K562 (cell line): ENCODE data around the gene POC1B. TPM values are rescaled to one million over a fixed set of nuclear protein-coding genes. Genes with fewer than 3 reads are reported as not detected.
A peak's percentile ranks its signal among the peaks of the same experiment; 100 is the strongest.

Experiments used
- ATAC-seq: fragments of 200-7000 bp; cut with Tn5 transposase; 3 replicates; pipeline ENCODE4 v1.9.1; 2020; ENCODE audit warnings: moderate library complexity
- BruUV-seq: library from RNA; stranded (reverse); fragments of 400-500 nt; replicated peaks from 2 replicates; lab custom pipeline; 2021; lab: Mats Ljungman, UMichigan
- CTCF ChIA-PET: fragments of 300-600 bp; formaldehyde crosslinking; extraction: SDS; loops from one replicate; lab custom pipeline; 2021; ENCODE audit warnings: low intra/inter-chr PET ratio; lab: Yijun Ruan, JAX
- POLR2A ChIA-PET: fragments of 300-600, 350-650 bp; sonication (Branson Sonifier 250); formaldehyde crosslinking; extraction: SDS; loops from one replicate; lab custom pipeline; 2021; ENCODE audit warnings: antibody characterized with exemption, inconsistent platforms; lab: Yijun Ruan, JAX
- DNase-seq, 4 experiments: peaks; one replicate each; pipeline versions ENCODE4 v3.0.0 to v3.0.0-alpha.2; 2011 to 2018; ENCODE audit warnings: low spot score in 3 of 4, mixed read lengths in 3 of 4; ENCODE audit errors: extremely low read depth in 1 of 4
- FAIRE-seq: peaks from 2 replicates; lab custom pipeline; 2011; peaks lifted over from hg19 to GRCh38; lab: Jason Lieb, UNC
- H2AFZ ChIP-seq: 2 replicates; pipeline ENCODE4 v1.6.0; 2011; ENCODE audit warnings: low read depth, low read length, control low read depth, inconsistent platforms
- H3K27ac ChIP-seq: fragments of 200-600 bp; 3 replicates; pipeline ENCODE4 v1.8.0; 2011; ENCODE audit warnings: low read depth, mild to moderate bottlenecking, control low read depth, inconsistent platforms, low read length, moderate library complexity, mixed read lengths; ENCODE audit errors: extremely low read depth
- H3K27me3 ChIP-seq, 2 experiments: fragments of 300-600 bp in 1 of 2; 2 replicates in 1 of 2; 3 replicates in 1 of 2; pipeline versions ENCODE4 v1.6.0 to v1.8.0; 2011; ENCODE audit warnings: inconsistent platforms in 2 of 2, low read length in 2 of 2, mild to moderate bottlenecking in 1 of 2, mixed read lengths in 1 of 2, moderate library complexity in 1 of 2; ENCODE audit not compliant: control insufficient read depth in 2 of 2, insufficient read depth in 2 of 2
- H3K36me3 ChIP-seq: fragments of 300-600 bp; 3 replicates; pipeline ENCODE4 v1.8.0; 2011; ENCODE audit warnings: mild to moderate bottlenecking, low read length, inconsistent platforms; ENCODE audit not compliant: control insufficient read depth, insufficient read depth
- H3K4me1 ChIP-seq, 2 experiments: fragments of 200-600 bp in 1 of 2; replicated peaks in 1 of 2; 2 replicates in 1 of 2; 3 replicates in 1 of 2; pipeline versions ENCODE4 v1.5.1 to v1.8.0; 2011; ENCODE audit warnings: inconsistent platforms in 2 of 2, low read length in 2 of 2, mild to moderate bottlenecking in 1 of 2, mixed read lengths in 1 of 2, moderate library complexity in 1 of 2; ENCODE audit not compliant: control insufficient read depth in 2 of 2, insufficient read depth in 2 of 2
- H3K4me2 ChIP-seq: 2 replicates; pipeline ENCODE4 v1.6.1; 2011; ENCODE audit warnings: low read length, control low read depth, inconsistent platforms, mixed read lengths; ENCODE audit not compliant: insufficient read depth
- H3K4me3 ChIP-seq: fragments of 200-600 bp; sonication (generic), shearing (Covaris generic); 2 replicates; pipeline ENCODE4 v1.5.1; 2016; ENCODE audit warnings: control low read depth, inconsistent platforms
- H3K79me2 ChIP-seq: fragments of 200-600 bp; 3 replicates; pipeline ENCODE4 v1.8.0; 2011; ENCODE audit warnings: low read length, inconsistent platforms; ENCODE audit not compliant: control insufficient read depth, insufficient read depth
- H3K9ac ChIP-seq, 2 experiments: 2 replicates each; pipeline versions ENCODE4 v1.6.0 to v1.6.1; 2011; ENCODE audit warnings: low read depth in 2 of 2, low read length in 2 of 2, control low read depth in 1 of 2, inconsistent platforms in 1 of 2, mild to moderate bottlenecking in 1 of 2, mixed read lengths in 1 of 2; ENCODE audit not compliant: insufficient read depth in 1 of 2
- H3K9me1 ChIP-seq: one replicate; pipeline ENCODE4 v1.6.0; 2011; ENCODE audit warnings: inconsistent platforms, mild to moderate bottlenecking, low read length, moderate library complexity; ENCODE audit not compliant: control insufficient read depth, insufficient read depth
- H3K9me3 ChIP-seq: replicated peaks from 2 replicates; pipeline ENCODE4 v1.5.1; 2011; ENCODE audit warnings: low read depth, low read length, inconsistent platforms; ENCODE audit not compliant: control insufficient read depth, insufficient read depth
- H4K20me1 ChIP-seq: replicated peaks from 2 replicates; pipeline ENCODE4 v1.6.1; 2011; ENCODE audit warnings: low read length, inconsistent platforms, mixed read lengths; ENCODE audit not compliant: control insufficient read depth, insufficient read depth
- C11orf30 ChIP-seq: fragments of 450-650 bp; IDR thresholded peaks from 2 replicates; pipeline ENCODE4 v1.6.1; 2016; ENCODE audit warnings: low read depth, mild to moderate bottlenecking
- FOXK2 ChIP-seq, 2 experiments: fragments of 450-650 bp; IDR thresholded peaks in 1 of 2; conservative IDR thresholded peaks in 1 of 2; 2 replicates each; pipeline ENCODE4 v1.6.1; 2016; ENCODE audit warnings: low read depth in 2 of 2, mild to moderate bottlenecking in 1 of 2
- L3MBTL2 ChIP-seq: fragments of 450-650 bp; IDR thresholded peaks from 2 replicates; pipeline ENCODE4 v1.6.1; 2016; ENCODE audit warnings: mild to moderate bottlenecking, moderate library complexity
- NUFIP1 ChIP-seq: fragments of 450-650 bp; IDR thresholded peaks from 2 replicates; pipeline ENCODE4 v1.6.1; 2018; ENCODE audit not compliant: partially characterized antibody
- SP2 ChIP-seq: IDR thresholded peaks from 2 replicates; pipeline ENCODE4 v1.6.1; 2011; ENCODE audit warnings: mild to moderate bottlenecking, low read depth, low read length, moderate library complexity; ENCODE audit not compliant: poor library complexity, severe bottlenecking; ENCODE audit errors: extremely low read depth
- whole genome bisulfite sequencing: fragments of 100-300 bp; shearing (Covaris generic); methylation state at CpG from one replicate; pipeline ENCODE4 v1.1.6; 2016; ENCODE audit warnings: low coverage, mixed read lengths; ENCODE audit not compliant: insufficient coverage; ENCODE audit errors: missing lambda C conversion rate; 5-methylcytosine and 5-hydroxymethylcytosine counted together
- in situ Hi-C: fragments of 300-500 bp; cut with MboI; formaldehyde crosslinking; loops from 4 replicates; pipeline ENCODE4 v1.15.0; 2018; ENCODE audit warnings: inconsistent platforms, mixed read lengths
- intact Hi-C: fragments of 100-400 bp; cut with micrococcal nuclease; formaldehyde crosslinking; loops from 2 replicates; pipeline ENCODE4 v1.14.2; 2022
- polyA plus RNA-seq, 8 experiments: library from polyadenylated mRNA; depleted of rRNA in 4 of 8; stranded (reverse) in 5 of 8; unstranded in 3 of 8; fragments of >200 nt; fragmentation: Nextera tagmentation in 2 of 8; fragmentation: Illumina TruSeq in 1 of 8; extraction: Ambion mirVana in 2 of 8; extraction: Trizol in 1 of 8; gene quantifications; 2 replicates each; pipeline versions ENCODE4 v1.2.1 to v1.2.3, GENCODE V29; 2011 to 2014; ENCODE audit warnings: inconsistent platforms in 1 of 8, missing spikeins in 1 of 8
- total RNA-seq, 7 experiments: library from RNA; depleted of rRNA in 6 of 7; stranded (reverse); fragments of >200 nt in 6 of 7; fragmentation: Illumina TruSeq in 2 of 7; extraction: Trizol in 2 of 7; gene quantifications; 2 replicates each; pipeline versions ENCODE4 v1.2.1 to v1.2.3, GENCODE V29; 2011 to 2021; ENCODE audit warnings: low replicate concordance in 1 of 7
- TF ChIP-seq, protein P1 (sequence below): fragments of 450-650 bp; IDR thresholded peaks from 2 replicates; pipeline ENCODE4 v1.6.1; 2016; ENCODE audit warnings: mild to moderate bottlenecking, moderate library complexity
- TF ChIP-seq, protein P2 (sequence below), 2 experiments: fragments of 450-650 bp in 1 of 2; sonication (generic) in 1 of 2; formaldehyde crosslinking in 1 of 2; IDR thresholded peaks in 1 of 2; conservative IDR thresholded peaks in 1 of 2; 2 replicates each; pipeline versions ENCODE4 v1.6.1 to v1.8.1; 2016 to 2023; ENCODE audit warnings: mild to moderate bottlenecking in 2 of 2, moderate library complexity in 2 of 2, inconsistent platforms in 1 of 2, missing genetic modification reagents in 1 of 2

Gene POC1B
- total and polyA plus RNA-seq, 9 of the 15 experiments (the other 6 are each of a cell fraction or from before 2014, with no cell fraction given): 4.5 to 16.1 (median 10.4) TPM

- no peaks in the 10 kb centered on the region for H3K79me2 ChIP-seq
- no peaks in the 10 kb centered on the region for H3K36me3 ChIP-seq
- ChIA-PET CTCF (no interaction called here), POLR2A (interaction anchor here (0.6 to 1.8 kb wide), 2 partner anchors 28 to 154 kb away, joined by 3 to 4 read pairs; no protein-coding TSS in a partner anchor)
- H3K4me3 ChIP-seq: no peak overlapping the region
- H4K20me1 ChIP-seq: 0 out of 2 replicates have a peak, but pooled peaks cover 3% of the 10 kb centered on the region
- intact Hi-C loops: no loop called here
- FAIRE-seq: peak; percentile 84
- peak overlapping the region; percentile 38; the same call in 1 of the 2 replicates for H3K4me2 ChIP-seq
- no peaks in the 10 kb centered on the region for H3K27me3 ChIP-seq
- H3K9ac ChIP-seq: no peak overlapping the region
- H3K4me1 ChIP-seq: peaks cover 0 to 13% of the 10 kb centered on the region in 2 experiments; a peak in 3 of 5 replicates
- BruUV-seq: no TSS peak
- WGBS: 45% methylated on average over 9 of the region's 9 CpGs
- peak in 3 of 4 experiments; percentile 12 to 39 (median 31) for DNase-seq
- H2AFZ ChIP-seq: peak overlapping the region; percentile 5; the same call in 1 of the 2 replicates
- H3K9me3 ChIP-seq: no peaks in the 10 kb centered on the region
- in situ Hi-C loops: no loop called here
- ATAC-seq: peak; percentile 80
- peak overlapping the region; percentile 26; the same call in 1 of the 3 replicates for H3K27ac ChIP-seq
- H3K9me1 ChIP-seq: no peaks in the 10 kb centered on the region
- TF ChIP-seq, protein P1, sequence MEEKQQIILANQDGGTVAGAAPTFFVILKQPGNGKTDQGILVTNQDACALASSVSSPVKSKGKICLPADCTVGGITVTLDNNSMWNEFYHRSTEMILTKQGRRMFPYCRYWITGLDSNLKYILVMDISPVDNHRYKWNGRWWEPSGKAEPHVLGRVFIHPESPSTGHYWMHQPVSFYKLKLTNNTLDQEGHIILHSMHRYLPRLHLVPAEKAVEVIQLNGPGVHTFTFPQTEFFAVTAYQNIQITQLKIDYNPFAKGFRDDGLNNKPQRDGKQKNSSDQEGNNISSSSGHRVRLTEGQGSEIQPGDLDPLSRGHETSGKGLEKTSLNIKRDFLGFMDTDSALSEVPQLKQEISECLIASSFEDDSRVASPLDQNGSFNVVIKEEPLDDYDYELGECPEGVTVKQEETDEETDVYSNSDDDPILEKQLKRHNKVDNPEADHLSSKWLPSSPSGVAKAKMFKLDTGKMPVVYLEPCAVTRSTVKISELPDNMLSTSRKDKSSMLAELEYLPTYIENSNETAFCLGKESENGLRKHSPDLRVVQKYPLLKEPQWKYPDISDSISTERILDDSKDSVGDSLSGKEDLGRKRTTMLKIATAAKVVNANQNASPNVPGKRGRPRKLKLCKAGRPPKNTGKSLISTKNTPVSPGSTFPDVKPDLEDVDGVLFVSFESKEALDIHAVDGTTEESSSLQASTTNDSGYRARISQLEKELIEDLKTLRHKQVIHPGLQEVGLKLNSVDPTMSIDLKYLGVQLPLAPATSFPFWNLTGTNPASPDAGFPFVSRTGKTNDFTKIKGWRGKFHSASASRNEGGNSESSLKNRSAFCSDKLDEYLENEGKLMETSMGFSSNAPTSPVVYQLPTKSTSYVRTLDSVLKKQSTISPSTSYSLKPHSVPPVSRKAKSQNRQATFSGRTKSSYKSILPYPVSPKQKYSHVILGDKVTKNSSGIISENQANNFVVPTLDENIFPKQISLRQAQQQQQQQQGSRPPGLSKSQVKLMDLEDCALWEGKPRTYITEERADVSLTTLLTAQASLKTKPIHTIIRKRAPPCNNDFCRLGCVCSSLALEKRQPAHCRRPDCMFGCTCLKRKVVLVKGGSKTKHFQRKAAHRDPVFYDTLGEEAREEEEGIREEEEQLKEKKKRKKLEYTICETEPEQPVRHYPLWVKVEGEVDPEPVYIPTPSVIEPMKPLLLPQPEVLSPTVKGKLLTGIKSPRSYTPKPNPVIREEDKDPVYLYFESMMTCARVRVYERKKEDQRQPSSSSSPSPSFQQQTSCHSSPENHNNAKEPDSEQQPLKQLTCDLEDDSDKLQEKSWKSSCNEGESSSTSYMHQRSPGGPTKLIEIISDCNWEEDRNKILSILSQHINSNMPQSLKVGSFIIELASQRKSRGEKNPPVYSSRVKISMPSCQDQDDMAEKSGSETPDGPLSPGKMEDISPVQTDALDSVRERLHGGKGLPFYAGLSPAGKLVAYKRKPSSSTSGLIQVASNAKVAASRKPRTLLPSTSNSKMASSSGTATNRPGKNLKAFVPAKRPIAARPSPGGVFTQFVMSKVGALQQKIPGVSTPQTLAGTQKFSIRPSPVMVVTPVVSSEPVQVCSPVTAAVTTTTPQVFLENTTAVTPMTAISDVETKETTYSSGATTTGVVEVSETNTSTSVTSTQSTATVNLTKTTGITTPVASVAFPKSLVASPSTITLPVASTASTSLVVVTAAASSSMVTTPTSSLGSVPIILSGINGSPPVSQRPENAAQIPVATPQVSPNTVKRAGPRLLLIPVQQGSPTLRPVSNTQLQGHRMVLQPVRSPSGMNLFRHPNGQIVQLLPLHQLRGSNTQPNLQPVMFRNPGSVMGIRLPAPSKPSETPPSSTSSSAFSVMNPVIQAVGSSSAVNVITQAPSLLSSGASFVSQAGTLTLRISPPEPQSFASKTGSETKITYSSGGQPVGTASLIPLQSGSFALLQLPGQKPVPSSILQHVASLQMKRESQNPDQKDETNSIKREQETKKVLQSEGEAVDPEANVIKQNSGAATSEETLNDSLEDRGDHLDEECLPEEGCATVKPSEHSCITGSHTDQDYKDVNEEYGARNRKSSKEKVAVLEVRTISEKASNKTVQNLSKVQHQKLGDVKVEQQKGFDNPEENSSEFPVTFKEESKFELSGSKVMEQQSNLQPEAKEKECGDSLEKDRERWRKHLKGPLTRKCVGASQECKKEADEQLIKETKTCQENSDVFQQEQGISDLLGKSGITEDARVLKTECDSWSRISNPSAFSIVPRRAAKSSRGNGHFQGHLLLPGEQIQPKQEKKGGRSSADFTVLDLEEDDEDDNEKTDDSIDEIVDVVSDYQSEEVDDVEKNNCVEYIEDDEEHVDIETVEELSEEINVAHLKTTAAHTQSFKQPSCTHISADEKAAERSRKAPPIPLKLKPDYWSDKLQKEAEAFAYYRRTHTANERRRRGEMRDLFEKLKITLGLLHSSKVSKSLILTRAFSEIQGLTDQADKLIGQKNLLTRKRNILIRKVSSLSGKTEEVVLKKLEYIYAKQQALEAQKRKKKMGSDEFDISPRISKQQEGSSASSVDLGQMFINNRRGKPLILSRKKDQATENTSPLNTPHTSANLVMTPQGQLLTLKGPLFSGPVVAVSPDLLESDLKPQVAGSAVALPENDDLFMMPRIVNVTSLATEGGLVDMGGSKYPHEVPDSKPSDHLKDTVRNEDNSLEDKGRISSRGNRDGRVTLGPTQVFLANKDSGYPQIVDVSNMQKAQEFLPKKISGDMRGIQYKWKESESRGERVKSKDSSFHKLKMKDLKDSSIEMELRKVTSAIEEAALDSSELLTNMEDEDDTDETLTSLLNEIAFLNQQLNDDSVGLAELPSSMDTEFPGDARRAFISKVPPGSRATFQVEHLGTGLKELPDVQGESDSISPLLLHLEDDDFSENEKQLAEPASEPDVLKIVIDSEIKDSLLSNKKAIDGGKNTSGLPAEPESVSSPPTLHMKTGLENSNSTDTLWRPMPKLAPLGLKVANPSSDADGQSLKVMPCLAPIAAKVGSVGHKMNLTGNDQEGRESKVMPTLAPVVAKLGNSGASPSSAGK: 0 out of 2 replicates have a peak, but pooled peaks have one; percentile 22
- peak; percentile 62 for TF ChIP-seq C11orf30
- no peak for TF ChIP-seq SP2
- TF ChIP-seq, protein P2, sequence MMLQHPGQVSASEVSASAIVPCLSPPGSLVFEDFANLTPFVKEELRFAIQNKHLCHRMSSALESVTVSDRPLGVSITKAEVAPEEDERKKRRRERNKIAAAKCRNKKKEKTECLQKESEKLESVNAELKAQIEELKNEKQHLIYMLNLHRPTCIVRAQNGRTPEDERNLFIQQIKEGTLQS (IDR thresholded peaks at IDR 0.05): 0 out of 2 replicates have a peak, but pooled peaks have one; percentile 27
- TF ChIP-seq, protein P2 (CRISPR knock-in tag; conservative IDR thresholded peaks at IDR 0.05): no peak
- TF ChIP-seq L3MBTL2: peak; percentile 39; the same call in 1 of the 2 replicates
- TF ChIP-seq NUFIP1: no peak
- TF ChIP-seq FOXK2 (conservative IDR thresholded peaks at IDR 0.05 in 1 of 2, IDR thresholded peaks at IDR 0.05 in 1 of 2; ENCODE audit: low read depth in 2 of 2): 0 out of 4 replicates have a peak, but pooled peaks of 1 of the 2 experiments have one; percentile 42
Observed at GRCh38 chr12:89494411-89495231, 31.2 kb downstream of the POC1B start.
